ENCODE measurements around the gene MAPK1. TPM values are rescaled to one million over a fixed set of nuclear protein-coding genes. Genes with fewer than 3 reads are reported as not detected.
A peak's percentile ranks its signal among the peaks of the same experiment; 100 is the strongest.

The MAPK1 gene
- total and polyA plus RNA-seq, 2 experiments from 2014 or later, result 72.3 to 76.0 TPM

DNA sequence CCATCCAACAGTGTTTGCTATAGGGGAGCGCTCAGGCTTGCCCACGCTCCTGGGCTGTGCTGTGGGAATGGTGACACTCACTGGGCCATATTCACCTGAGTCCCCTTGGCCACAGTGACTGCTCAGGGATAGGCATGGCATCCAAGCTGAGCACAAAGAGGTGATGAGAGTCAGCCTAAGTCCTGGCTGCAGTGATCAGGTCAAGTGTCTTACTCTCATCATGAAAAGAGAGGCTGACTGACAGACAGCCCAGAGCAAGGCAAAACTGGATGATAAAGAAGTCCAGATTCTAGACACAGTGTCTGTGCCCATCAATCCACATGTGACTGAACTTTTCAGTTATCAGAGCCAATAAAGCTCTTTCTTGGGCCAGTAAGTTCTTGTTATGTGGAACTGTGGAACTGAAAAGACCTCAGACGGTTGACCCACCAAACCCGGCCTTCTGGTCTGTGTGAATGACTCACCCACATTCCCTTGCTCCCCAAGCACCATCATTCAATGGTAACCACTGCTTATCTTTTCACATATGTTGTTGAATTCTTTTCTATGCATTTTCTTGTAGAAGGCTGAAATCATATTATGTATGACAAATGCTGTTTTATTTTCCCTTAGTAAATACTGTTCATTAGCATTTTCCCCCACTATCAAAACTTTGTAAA, 88.6 kb downstream of the MAPK1 start:
- H3K4me1 ChIP-seq (ENCODE audit: insufficient read depth), result peaks cover 14% of the 10 kb centered on the region
- TF ChIP-seq EZH2 (IDR thresholded peaks at IDR 0.05; ENCODE audit: insufficient read depth, poor library complexity, severe bottlenecking), result no peak
- TF ChIP-seq EZH2phosphoT487 (IDR thresholded peaks at IDR 0.05; ENCODE audit: insufficient read depth, low read depth), result no peak
- H3K27ac ChIP-seq, result no peak overlapping the region
- H3K9me3 ChIP-seq (ENCODE audit: low read depth), result no peaks in the 10 kb centered on the region
- peak overlapping the region; percentile 0 for H3K4me2 ChIP-seq (ENCODE audit: unreplicated experiment)
- H3K27me3 ChIP-seq (replicated peaks; ENCODE audit: insufficient read depth), result no peaks in the 10 kb centered on the region
- no peak overlapping the region for H2AFZ ChIP-seq
- WGBS, 2 experiments (ENCODE audit: low coverage in 1 of 2, low lambda C conversion rate in 2 of 2, missing lambda C conversion rate in 2 of 2), result 56 to 59% methylated on average over 4 of the region's 4 CpGs
- peaks cover 22% of the 10 kb centered on the region; the same call in 1 of the 2 replicates for H3F3A ChIP-seq (ENCODE audit: insufficient read depth)
- peaks cover 16% of the 10 kb centered on the region for H3K79me2 ChIP-seq (ENCODE audit: insufficient read depth)
- no peak overlapping the region for H3K4me3 ChIP-seq
- no peak overlapping the region for H3K9ac ChIP-seq
- H3K9me2 ChIP-seq (ENCODE audit: insufficient read depth), result no peaks in the 10 kb centered on the region
- H3K36me3 ChIP-seq (ENCODE audit: low read depth), result no peaks in the 10 kb centered on the region; the same call in 1 of the 2 replicates
- peaks cover 6% of the 10 kb centered on the region; the same call in 1 of the 2 replicates for H4K20me1 ChIP-seq (ENCODE audit: insufficient read depth)
- in situ Hi-C loops (cut with MboI), result no loop called here
- peak; percentile 76 for DNase-seq

DNA sequence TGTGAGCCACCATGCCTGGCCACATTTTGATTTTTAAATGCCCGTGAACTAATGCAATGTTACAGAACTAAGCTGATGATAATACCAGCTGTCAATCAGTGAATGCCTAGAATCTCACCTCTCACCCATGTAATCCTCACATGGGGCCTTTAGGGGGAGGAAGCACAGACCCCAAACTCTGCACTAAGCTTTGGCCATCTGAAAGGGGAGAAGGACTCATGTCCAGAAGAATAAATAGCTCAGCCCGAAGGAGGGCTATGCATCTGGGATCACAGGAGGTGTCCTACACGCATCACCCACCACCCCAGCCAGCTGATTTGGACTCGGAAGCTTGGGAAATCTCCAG, 95.8 kb downstream of the MAPK1 start:
- Histone ChIP-seq H3K9ac (no peak overlapping the region), H3K27ac (no peak overlapping the region), H3K4me2 (ENCODE audit: unreplicated experiment) (no peak overlapping the region), H3K27me3 (replicated peaks; ENCODE audit: insufficient read depth) (no peaks in the 10 kb centered on the region), H3F3A (ENCODE audit: insufficient read depth) (no peaks in the 10 kb centered on the region), H3K9me3 (ENCODE audit: low read depth) (no peaks in the 10 kb centered on the region), H3K79me2 (ENCODE audit: insufficient read depth) (peaks cover 4% of the 10 kb centered on the region), H3K9me2 (ENCODE audit: insufficient read depth) (no peaks in the 10 kb centered on the region), H2AFZ (no peak overlapping the region), H3K4me3 (no peak overlapping the region), H3K36me3 (ENCODE audit: low read depth) (peaks cover 51% of the 10 kb centered on the region), H3K4me1 (ENCODE audit: insufficient read depth) (no peaks in the 10 kb centered on the region), H4K20me1 (ENCODE audit: insufficient read depth) (no peaks in the 10 kb centered on the region)
- WGBS, 2 experiments (ENCODE audit: low coverage in 1 of 2, low lambda C conversion rate in 2 of 2, missing lambda C conversion rate in 2 of 2), result 85 to 90% methylated on average over 4 of the region's 4 CpGs
- DNase-seq, result no peak
- in situ Hi-C loops (cut with MboI), result no loop called here
- TF ChIP-seq EZH2 (IDR thresholded peaks at IDR 0.05; ENCODE audit: insufficient read depth, poor library complexity, severe bottlenecking) (no peak), EZH2phosphoT487 (IDR thresholded peaks at IDR 0.05; ENCODE audit: insufficient read depth, low read depth) (no peak)

- Histone ChIP-seq H2AFZ (no peak overlapping the region), H3K36me3 (ENCODE audit: low read depth) (peaks cover 57% of the 10 kb centered on the region), H3K27me3 (replicated peaks; ENCODE audit: insufficient read depth) (no peaks in the 10 kb centered on the region), H3K27ac (no peak overlapping the region), H3K4me2 (ENCODE audit: unreplicated experiment) (no peak overlapping the region), H3K9ac (no peak overlapping the region), H3F3A (ENCODE audit: insufficient read depth) (no peaks in the 10 kb centered on the region), H3K9me3 (ENCODE audit: low read depth) (no peaks in the 10 kb centered on the region), H3K4me1 (ENCODE audit: insufficient read depth) (no peaks in the 10 kb centered on the region), H3K4me3 (no peak overlapping the region), H3K9me2 (ENCODE audit: insufficient read depth) (no peaks in the 10 kb centered on the region), H4K20me1 (ENCODE audit: insufficient read depth) (no peaks in the 10 kb centered on the region), H3K79me2 (ENCODE audit: insufficient read depth) (no peaks in the 10 kb centered on the region)
- in situ Hi-C loops (cut with MboI), result no loop called here
- TF ChIP-seq EZH2 (IDR thresholded peaks at IDR 0.05; ENCODE audit: insufficient read depth, poor library complexity, severe bottlenecking) (no peak), EZH2phosphoT487 (IDR thresholded peaks at IDR 0.05; ENCODE audit: insufficient read depth, low read depth) (no peak)
- DNase-seq, result no peak
- WGBS, 2 experiments (ENCODE audit: low coverage in 1 of 2, low lambda C conversion rate in 2 of 2, missing lambda C conversion rate in 2 of 2), result 93 to 100% methylated on average over 1 of the region's 1 CpG
These were observed 99.0 kb downstream of the MAPK1 start for GRCh38 chr22:21768435-21768834.

DNA sequence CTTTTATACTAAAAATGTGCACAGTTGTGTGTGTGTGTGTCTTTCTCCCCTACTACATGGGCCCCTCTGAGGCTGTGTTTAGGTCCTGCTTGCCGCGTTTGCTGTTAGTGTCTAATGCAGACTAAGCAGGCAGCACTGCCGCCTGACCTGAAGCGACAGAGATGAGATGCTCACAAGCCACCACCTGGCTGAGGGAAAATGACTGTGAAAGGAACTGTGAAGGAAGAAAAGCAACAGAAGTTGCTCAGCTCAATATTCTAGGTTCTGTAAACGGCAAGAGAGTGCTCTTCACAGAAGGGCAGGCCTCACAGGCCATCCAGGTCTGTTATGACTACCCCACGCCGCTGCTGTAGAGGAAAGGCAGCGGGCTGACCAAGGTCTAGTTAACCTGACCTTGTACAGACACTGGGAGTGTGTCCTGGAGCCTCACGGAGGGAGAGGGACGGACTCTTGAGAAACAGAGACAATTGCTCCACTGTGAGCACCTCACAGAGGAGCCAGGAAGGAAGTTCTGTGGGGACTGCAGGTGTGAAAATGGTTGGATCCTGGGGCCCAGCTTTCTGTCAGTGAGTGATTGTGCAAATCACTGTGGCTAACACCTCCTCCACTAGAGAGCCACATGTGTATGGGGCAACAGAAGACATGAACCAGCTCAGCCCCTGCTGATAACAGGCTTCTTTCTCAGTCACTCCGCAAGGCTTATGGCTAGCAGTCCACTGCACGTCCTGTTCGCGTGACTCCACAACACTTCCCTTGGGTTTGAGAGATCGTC, 100.6 kb downstream of the MAPK1 start:
- in situ Hi-C loops (cut with MboI), result no loop called here
- 92 to 93% methylated on average over 15 of the region's 15 CpGs for WGBS, 2 experiments (ENCODE audit: low coverage in 1 of 2, low lambda C conversion rate in 2 of 2, missing lambda C conversion rate in 2 of 2)
- Histone ChIP-seq H3K27me3 (replicated peaks; ENCODE audit: insufficient read depth) (no peaks in the 10 kb centered on the region), H3F3A (ENCODE audit: insufficient read depth) (no peaks in the 10 kb centered on the region), H3K9me3 (ENCODE audit: low read depth) (no peaks in the 10 kb centered on the region), H3K9ac (no peak overlapping the region), H3K27ac (no peak overlapping the region), H3K4me2 (ENCODE audit: unreplicated experiment) (no peak overlapping the region), H3K4me3 (no peak overlapping the region), H3K36me3 (ENCODE audit: low read depth) (peaks cover 61% of the 10 kb centered on the region), H2AFZ (no peak overlapping the region), H3K4me1 (ENCODE audit: insufficient read depth) (no peaks in the 10 kb centered on the region), H3K79me2 (ENCODE audit: insufficient read depth) (no peaks in the 10 kb centered on the region), H4K20me1 (ENCODE audit: insufficient read depth) (no peaks in the 10 kb centered on the region), H3K9me2 (ENCODE audit: insufficient read depth) (no peaks in the 10 kb centered on the region)
- no peak for DNase-seq
- TF ChIP-seq EZH2phosphoT487 (IDR thresholded peaks at IDR 0.05; ENCODE audit: insufficient read depth, low read depth) (no peak), EZH2 (IDR thresholded peaks at IDR 0.05; ENCODE audit: insufficient read depth, poor library complexity, severe bottlenecking) (no peak)
